CD14-positive monocyte (primary cell): Measurements from ENCODE around the gene SMARCB1. TPM values are rescaled to one million over a fixed set of nuclear protein-coding genes. Genes with fewer than 3 reads are reported as not detected.
A peak's percentile ranks its signal among the peaks of the same experiment; 100 is the strongest.

Source experiments
- DNase-seq, 3 donors: peaks; one replicate each; pipeline ENCODE4 v3.0.0-alpha.2; 2011 to 2022
- H2AFZ ChIP-seq: 2 replicates; pipeline ENCODE4 v1.6.0; 2012; ENCODE audit warnings: mild to moderate bottlenecking, low read depth, low read length, inconsistent platforms; ENCODE audit not compliant: insufficient read depth, poor library complexity, severe bottlenecking
- H3K27ac ChIP-seq, 2 donors: 1 replicate in 1 of 2; 2 replicates in 1 of 2; pipeline ENCODE4 v1.5.1; 2012 to 2013; ENCODE audit warnings: low read length in 2 of 2, control low read depth in 1 of 2, inconsistent platforms in 1 of 2, low read depth in 1 of 2, mild to moderate bottlenecking in 1 of 2
- H3K27me3 ChIP-seq, 2 donors: one replicate each; pipeline versions ENCODE4 v1.6.0 to v1.6.1; 2011 to 2013; ENCODE audit warnings: low read length in 2 of 2; ENCODE audit not compliant: control insufficient read depth in 2 of 2, insufficient read depth in 2 of 2
- H3K36me3 ChIP-seq, 2 donors: replicated peaks in 1 of 2; 1 replicate in 1 of 2; 2 replicates in 1 of 2; pipeline versions ENCODE4 v1.5.1 to v1.6.1; 2012 to 2013; ENCODE audit warnings: low read length in 2 of 2, control low read depth in 1 of 2, inconsistent platforms in 1 of 2, mild to moderate bottlenecking in 1 of 2; ENCODE audit not compliant: insufficient read depth in 2 of 2, control insufficient read depth in 1 of 2
- H3K4me1 ChIP-seq, 2 donors: 1 replicate in 1 of 2; 2 replicates in 1 of 2; pipeline versions ENCODE4 v1.5.1 to v1.6.1; 2012 to 2013; ENCODE audit warnings: low read length in 2 of 2, control low read depth in 1 of 2, inconsistent platforms in 1 of 2, mild to moderate bottlenecking in 1 of 2, moderate library complexity in 1 of 2; ENCODE audit not compliant: insufficient read depth in 2 of 2, control insufficient read depth in 1 of 2
- H3K4me2 ChIP-seq: replicated peaks from 2 replicates; pipeline ENCODE3; 2012; ENCODE audit warnings: low read length, moderate library complexity, mild to moderate bottlenecking; ENCODE audit not compliant: poor library complexity, severe bottlenecking; ENCODE audit errors: extremely low read depth
- H3K4me3 ChIP-seq, 3 experiments: fragments of 200-600 bp in 1 of 3; sonication (generic) in 1 of 3; replicated peaks in 1 of 3; 1 replicate in 2 of 3; 2 replicates in 1 of 3; pipeline ENCODE4 v1.5.1; 2011 to 2013; ENCODE audit warnings: low read length in 3 of 3, mild to moderate bottlenecking in 3 of 3, control low read depth in 2 of 3, low read depth in 2 of 3, inconsistent platforms in 1 of 3, moderate library complexity in 1 of 3
- H3K79me2 ChIP-seq: 2 replicates; pipeline ENCODE4 v1.6.0; 2012; ENCODE audit warnings: mild to moderate bottlenecking, control low read depth, inconsistent platforms, low read length, moderate library complexity; ENCODE audit not compliant: insufficient read depth
- H3K9ac ChIP-seq: 2 replicates; pipeline ENCODE4 v1.6.0; 2017; ENCODE audit warnings: low read length, mild to moderate bottlenecking; ENCODE audit not compliant: insufficient read depth, poor library complexity, severe bottlenecking
- H3K9me3 ChIP-seq, 2 donors: replicated peaks in 1 of 2; 1 replicate in 1 of 2; 2 replicates in 1 of 2; pipeline versions ENCODE4 v1.5.1 to v1.6.1; 2012 to 2013; ENCODE audit warnings: low read length in 2 of 2, control low read depth in 1 of 2; ENCODE audit not compliant: control insufficient read depth in 1 of 2, insufficient read depth in 1 of 2
- H4K20me1 ChIP-seq: 2 replicates; pipeline ENCODE4 v1.6.0; 2012; ENCODE audit warnings: mild to moderate bottlenecking, low read length, control low read depth, moderate library complexity; ENCODE audit not compliant: insufficient read depth
- H3K27ac Mint-ChIP-seq, 7 donors: one replicate each; pipeline ENCODE4 v1.8.0; 2020; ENCODE audit warnings: mild to moderate bottlenecking in 7 of 7, mixed read lengths in 7 of 7, moderate library complexity in 6 of 7, inconsistent platforms in 2 of 7
- H3K27me3 Mint-ChIP-seq, 3 donors: one replicate each; pipeline ENCODE4 v1.8.0; 2021 to 2022; ENCODE audit warnings: low read depth in 3 of 3, mild to moderate bottlenecking in 3 of 3, mixed read lengths in 3 of 3, moderate library complexity in 3 of 3, inconsistent platforms in 1 of 3
- H3K36me3 Mint-ChIP-seq, 2 donors: one replicate each; pipeline ENCODE4 v1.8.0; 2020; ENCODE audit warnings: mixed read lengths in 2 of 2, inconsistent platforms in 1 of 2, mild to moderate bottlenecking in 1 of 2
- H3K4me1 Mint-ChIP-seq: one replicate; pipeline ENCODE4 v1.8.0; 2020; ENCODE audit warnings: mild to moderate bottlenecking, mixed read lengths
- H3K4me3 Mint-ChIP-seq, 2 donors: one replicate each; pipeline ENCODE4 v1.8.0; 2020; ENCODE audit warnings: mild to moderate bottlenecking in 2 of 2, mixed read lengths in 2 of 2, moderate library complexity in 1 of 2
- H3K9me3 Mint-ChIP-seq, 7 donors: one replicate each; pipeline ENCODE4 v1.8.0; 2020 to 2022; ENCODE audit warnings: mixed read lengths in 7 of 7, mild to moderate bottlenecking in 6 of 7, moderate library complexity in 6 of 7, inconsistent platforms in 2 of 7
- WGBS: methylation state at CpG from one replicate; pipeline ENCODE4 v1.1.5; 2013; ENCODE audit warnings: missing lambda C conversion rate; ENCODE audit not compliant: insufficient coverage; 5-methylcytosine and 5-hydroxymethylcytosine counted together
- intact Hi-C, 2 donors: fragments of 100-400 bp; cut with micrococcal nuclease; formaldehyde crosslinking; loops; one replicate each; pipeline versions ENCODE4 v1.15.0 to v1.15.1; 2023
- polyA plus RNA-seq, 3 donors: library from polyadenylated mRNA; depleted of rRNA in 1 of 3; unstranded in 2 of 3; stranded (reverse) in 1 of 3; fragments of 300-500 nt in 2 of 3; fragments of >200 nt in 1 of 3; fragmentation: Illumina TruSeq in 2 of 3; gene quantifications; 1 replicate in 2 of 3; 2 replicates in 1 of 3; pipeline ENCODE4 v1.2.3, GENCODE V29; 2012 to 2021
- TF ChIP-seq, protein P1 (sequence below): fragments of 200-600 bp; IDR thresholded peaks from one replicate; pipeline ENCODE4 v1.8.0; 2022; ENCODE audit warnings: antibody characterized with exemption, mild to moderate bottlenecking

Gene SMARCB1
- polyA plus RNA-seq, 3 donors: 30.3 to 71.8 (median 31.5) TPM

GRCh38 chr22:23745791-23746190, 41.0 kb upstream of the SMARCB1 start:
- Histone ChIP-seq H3K27ac (no peak overlapping the region), H3K27me3 (no peaks in the 10 kb centered on the region), H3K9me3 (no peaks in the 10 kb centered on the region), H3K9ac (no peak overlapping the region), H2AFZ (peak overlapping the region; percentile 54), H3K36me3 (peaks cover 22 to 31% of the 10 kb centered on the region in 2 donors), H3K79me2 (peaks cover 6% of the 10 kb centered on the region), H4K20me1 (no peaks in the 10 kb centered on the region), H3K4me2 (no peak overlapping the region), H3K4me1 (peaks cover 12 to 13% of the 10 kb centered on the region in 2 donors), H3K4me3 (no peak overlapping the region)
- no peaks in the 10 kb centered on the region for H3K27me3 Mint-ChIP-seq
- 77% methylated on average over 4 of the region's 6 CpGs for WGBS
- intact Hi-C loops: no loop called here
- TF ChIP-seq, protein P1, sequence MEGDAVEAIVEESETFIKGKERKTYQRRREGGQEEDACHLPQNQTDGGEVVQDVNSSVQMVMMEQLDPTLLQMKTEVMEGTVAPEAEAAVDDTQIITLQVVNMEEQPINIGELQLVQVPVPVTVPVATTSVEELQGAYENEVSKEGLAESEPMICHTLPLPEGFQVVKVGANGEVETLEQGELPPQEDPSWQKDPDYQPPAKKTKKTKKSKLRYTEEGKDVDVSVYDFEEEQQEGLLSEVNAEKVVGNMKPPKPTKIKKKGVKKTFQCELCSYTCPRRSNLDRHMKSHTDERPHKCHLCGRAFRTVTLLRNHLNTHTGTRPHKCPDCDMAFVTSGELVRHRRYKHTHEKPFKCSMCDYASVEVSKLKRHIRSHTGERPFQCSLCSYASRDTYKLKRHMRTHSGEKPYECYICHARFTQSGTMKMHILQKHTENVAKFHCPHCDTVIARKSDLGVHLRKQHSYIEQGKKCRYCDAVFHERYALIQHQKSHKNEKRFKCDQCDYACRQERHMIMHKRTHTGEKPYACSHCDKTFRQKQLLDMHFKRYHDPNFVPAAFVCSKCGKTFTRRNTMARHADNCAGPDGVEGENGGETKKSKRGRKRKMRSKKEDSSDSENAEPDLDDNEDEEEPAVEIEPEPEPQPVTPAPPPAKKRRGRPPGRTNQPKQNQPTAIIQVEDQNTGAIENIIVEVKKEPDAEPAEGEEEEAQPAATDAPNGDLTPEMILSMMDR: no peak
- peak overlapping the region in 3 of 7 donors; percentile 1 to 5 (median 3) for H3K27ac Mint-ChIP-seq
- peaks cover 21% of the 10 kb centered on the region for H3K4me1 Mint-ChIP-seq
- peak overlapping the region in 1 of 2 donors; percentile 61 for H3K4me3 Mint-ChIP-seq
- no peak for DNase-seq
- H3K9me3 Mint-ChIP-seq: peaks cover 0 to 1% (median 0%) of the 10 kb centered on the region in 7 donors
- H3K36me3 Mint-ChIP-seq: peaks cover 27 to 28% of the 10 kb centered on the region in 2 donors

DNA sequence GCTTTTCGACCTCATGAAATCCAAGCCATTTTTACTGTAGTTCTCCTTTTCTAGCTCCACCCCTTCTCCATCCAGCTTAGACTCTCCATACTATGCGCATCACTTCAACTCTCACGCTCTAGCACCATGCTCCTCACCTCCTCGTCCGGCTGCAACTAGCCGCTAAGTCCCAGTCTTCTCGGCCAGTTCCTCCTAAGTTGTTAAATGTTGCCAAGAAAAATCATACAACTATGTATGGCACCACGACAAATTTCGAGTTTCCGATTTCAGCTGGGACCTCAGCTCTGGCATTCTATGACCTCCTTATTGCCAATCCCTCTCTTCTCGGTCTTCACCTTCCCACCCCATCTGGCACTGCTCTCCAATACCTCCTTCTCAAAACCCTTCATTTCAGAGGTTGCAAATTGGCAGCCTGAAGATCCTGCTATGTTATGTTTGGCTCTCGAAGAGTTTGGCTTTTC, 36.9 kb upstream of the SMARCB1 start:
- H3K9ac ChIP-seq: no peak overlapping the region
- Mint-ChIP-seq H3K9me3 (peaks cover 0 to 2% (median 0%) of the 10 kb centered on the region in 7 donors), H3K27me3 (no peaks in the 10 kb centered on the region), H3K4me3 (peak overlapping the region; percentile 80 to 92), H3K36me3 (peaks cover 1 to 4% of the 10 kb centered on the region in 2 donors), H3K27ac (peak overlapping the region in 1 of 7 donors; percentile 13), H3K4me1 (peaks cover 30% of the 10 kb centered on the region)
- TF ChIP-seq, protein P1: no peak
- DNase-seq: no peak
- peak overlapping the region; percentile 98 for H3K4me2 ChIP-seq
- WGBS: 72% methylated on average over 12 of the region's 12 CpGs
- no peaks in the 10 kb centered on the region for H4K20me1 ChIP-seq
- no peaks in the 10 kb centered on the region for H3K27me3 ChIP-seq
- peak overlapping the region; percentile 98 for H2AFZ ChIP-seq
- no peak overlapping the region for H3K27ac ChIP-seq
- intact Hi-C loops: no loop called here
- peaks cover 6% of the 10 kb centered on the region for H3K79me2 ChIP-seq
- peaks cover 22 to 26% of the 10 kb centered on the region in 2 donors for H3K4me1 ChIP-seq
- peak overlapping the region in 1 of 3 experiments; percentile 86 for H3K4me3 ChIP-seq
- H3K36me3 ChIP-seq: peaks cover under 1 to 4% of the 10 kb centered on the region in 2 donors
- H3K9me3 ChIP-seq: no peaks in the 10 kb centered on the region
